Naive thymus-derived CD4-positive, alpha-beta T cell (primary cell): ENCODE results near the gene CD151. TPM values are rescaled to one million over a fixed set of nuclear protein-coding genes. Genes with fewer than 3 reads are reported as not detected.

ENCODE experiments used
- ATAC-seq: fragments of 150-1000 bp; cut with Tn5 transposase; 2 replicates; pipeline ENCODE4 v1.10.0; 2021; ENCODE audit warnings: mild to moderate bottlenecking, moderate library complexity
- CTCF ChIA-PET: fragments of 350-600 bp; sonication (Branson Sonifier 250); formaldehyde crosslinking; loops from one replicate; lab custom pipeline; 2021; ENCODE audit warnings: antibody characterized with exemption; lab: Charles Lee
- POLR2A ChIA-PET: fragments of 350-600 bp; sonication (Branson Sonifier 250); formaldehyde crosslinking; loops from one replicate; lab custom pipeline; 2021; ENCODE audit warnings: antibody characterized with exemption, inconsistent platforms; lab: Charles Lee
- DNase-seq, 9 donors: peaks; one replicate each; pipeline versions ENCODE4 v3.0.0 to v3.0.0-alpha.2; 2020 to 2022; ENCODE audit warnings: mixed read lengths in 1 of 9
- H3K27ac ChIP-seq: one replicate; pipeline ENCODE4 v1.7.0; 2013; ENCODE audit warnings: mild to moderate bottlenecking, low read depth, low read length, moderate library complexity
- H3K27me3 ChIP-seq, 2 donors: one replicate each; pipeline ENCODE4 v1.7.0; 2013; ENCODE audit warnings: low read length in 2 of 2, mild to moderate bottlenecking in 2 of 2, moderate library complexity in 2 of 2; ENCODE audit not compliant: control insufficient read depth in 2 of 2, insufficient read depth in 2 of 2
- H3K36me3 ChIP-seq, 3 experiments: 1 replicate in 2 of 3; 2 replicates in 1 of 3; pipeline ENCODE4 v1.7.0; 2013; ENCODE audit warnings: low read length in 3 of 3, mild to moderate bottlenecking in 3 of 3, moderate library complexity in 1 of 3; ENCODE audit not compliant: insufficient read depth in 3 of 3, control insufficient read depth in 2 of 3
- H3K4me1 ChIP-seq, 2 donors: one replicate each; pipeline ENCODE4 v1.7.0; 2013; ENCODE audit warnings: low read length in 2 of 2, mild to moderate bottlenecking in 2 of 2, moderate library complexity in 1 of 2; ENCODE audit not compliant: control insufficient read depth in 2 of 2, insufficient read depth in 2 of 2
- H3K4me3 ChIP-seq: 2 replicates; pipeline ENCODE4 v1.7.0; 2013; ENCODE audit warnings: mild to moderate bottlenecking, low read length
- H3K9me3 ChIP-seq, 3 experiments: 1 replicate in 2 of 3; 2 replicates in 1 of 3; pipeline ENCODE4 v1.7.0; 2013; ENCODE audit warnings: low read length in 3 of 3; ENCODE audit not compliant: control insufficient read depth in 2 of 3
- H3K27ac Mint-ChIP-seq, 9 donors: one replicate each; pipeline ENCODE4 v1.8.0; 2020 to 2022; ENCODE audit warnings: mixed read lengths in 9 of 9, mild to moderate bottlenecking in 8 of 9, moderate library complexity in 5 of 9, inconsistent platforms in 2 of 9
- H3K27me3 Mint-ChIP-seq, 5 donors: one replicate each; pipeline ENCODE4 v1.8.0; 2021 to 2022; ENCODE audit warnings: mixed read lengths in 5 of 5, mild to moderate bottlenecking in 1 of 5
- H3K36me3 Mint-ChIP-seq, 5 donors: one replicate each; pipeline ENCODE4 v1.8.0; 2020 to 2022; ENCODE audit warnings: mixed read lengths in 5 of 5, mild to moderate bottlenecking in 3 of 5, inconsistent platforms in 1 of 5
- H3K4me1 Mint-ChIP-seq, 7 donors: one replicate each; pipeline ENCODE4 v1.8.0; 2020 to 2022; ENCODE audit warnings: mixed read lengths in 7 of 7, mild to moderate bottlenecking in 3 of 7, inconsistent platforms in 1 of 7
- H3K4me3 Mint-ChIP-seq, 10 donors: one replicate each; pipeline ENCODE4 v1.8.0; 2020 to 2022; ENCODE audit warnings: mild to moderate bottlenecking in 10 of 10, mixed read lengths in 10 of 10, moderate library complexity in 6 of 10, inconsistent platforms in 2 of 10
- H3K9me3 Mint-ChIP-seq, 11 donors: one replicate each; pipeline ENCODE4 v1.8.0; 2020 to 2022; ENCODE audit warnings: mixed read lengths in 11 of 11, mild to moderate bottlenecking in 4 of 11, inconsistent platforms in 1 of 11, moderate library complexity in 1 of 11
- intact Hi-C, 2 donors: fragments of 100-400 bp; cut with micrococcal nuclease; formaldehyde crosslinking; loops; one replicate each; pipeline ENCODE4 v1.15.1; 2023
- polyA plus RNA-seq, 2 donors: library from polyadenylated mRNA; unstranded; fragments of 300-500 nt; fragmentation: Illumina TruSeq; gene quantifications; one replicate each; pipeline ENCODE4 v1.2.3, GENCODE V29; 2021
- total RNA-seq, 6 experiments: library from RNA in 5 of 6; stranded (reverse) in 5 of 6; gene quantifications; 1 replicate in 5 of 6; 2 replicates in 1 of 6; pipeline ENCODE4 v1.2.3 and lab custom pipeline; 2021 to 2026

Gene CD151
- total and polyA plus RNA-seq, 7 experiments from 2014 or later: 4.0 to 62.9 (median 9.8) TPM

GRCh38 chr11:821512-822371 lies 11.0 kb upstream of the CD151 start:
- Histone ChIP-seq H3K27ac (no peak overlapping the region), H3K9me3 (no peaks in the 10 kb centered on the region), H3K4me1 (peaks cover 19 to 21% of the 10 kb centered on the region in 2 donors), H3K27me3 (no peaks in the 10 kb centered on the region), H3K4me3 (no peak overlapping the region), H3K36me3 (peaks cover 0 to 51% (median 0%) of the 10 kb centered on the region in 3 experiments)
- Mint-ChIP-seq H3K4me1 (peaks cover 0 to 28% (median 17%) of the 10 kb centered on the region in 7 donors), H3K27me3 (peaks cover 0 to 3% (median 0%) of the 10 kb centered on the region in 5 donors), H3K27ac (peak overlapping the region in 4 of 9 donors; percentile 8 to 91 (median 50)), H3K9me3 (peaks cover 0 to 2% (median 0%) of the 10 kb centered on the region in 11 donors), H3K36me3 (peaks cover 0 to 9% (median 0%) of the 10 kb centered on the region in 5 donors), H3K4me3 (peak overlapping the region in 8 of 10 donors; percentile 28 to 92 (median 44))
- ChIA-PET POLR2A (interaction anchor here (0.8 to 5.1 kb wide), 7 partner anchors 8 to 1036 kb away, joined by 4 to 79 read pairs (median 28); partner anchors contain the start of genes CD151, CRACR2B, PIDD1 and POLR2L), CTCF (no interaction called here)
- intact Hi-C loops: no loop called here
- no peak for ATAC-seq
- no peak for DNase-seq

- Histone ChIP-seq H3K4me3 (no peak overlapping the region), H3K27me3 (peaks cover 0 to 5% of the 10 kb centered on the region in 2 donors)
- peaks cover 0 to 9% (median 3%) of the 10 kb centered on the region in 5 donors for H3K36me3 Mint-ChIP-seq
These were observed 9.1 kb upstream of the CD151 start for GRCh38 chr11:823441-824291.

GRCh38 chr11:824292-824880 lies 8.4 kb upstream of the CD151 start:
- Histone ChIP-seq H3K4me3 (no peak overlapping the region), H3K9me3 (no peaks in the 10 kb centered on the region), H3K27ac (no peak overlapping the region), H3K27me3 (peaks cover 0 to 5% of the 10 kb centered on the region in 2 donors), H3K4me1 (peaks cover 17 to 32% of the 10 kb centered on the region in 2 donors), H3K36me3 (peaks cover 0 to 51% (median 0%) of the 10 kb centered on the region in 3 experiments)
- peaks cover 0 to 3% (median 0%) of the 10 kb centered on the region in 11 donors for H3K9me3 Mint-ChIP-seq
- H3K27ac Mint-ChIP-seq: no peak overlapping the region
- peaks cover 0 to 39% (median 30%) of the 10 kb centered on the region in 7 donors for H3K4me1 Mint-ChIP-seq
- no peak overlapping the region for H3K4me3 Mint-ChIP-seq
- peaks cover 8 to 20% (median 16%) of the 10 kb centered on the region in 5 donors for H3K27me3 Mint-ChIP-seq
- H3K36me3 Mint-ChIP-seq: peaks cover 0 to 9% (median 3%) of the 10 kb centered on the region in 5 donors
- ATAC-seq (no peak), DNase-seq (no peak)
- CTCF ChIA-PET: no interaction called here
- intact Hi-C loops: no loop called here
- POLR2A ChIA-PET: no interaction called here

More at GRCh38 chr11:823441-824291, 9.1 kb upstream of the CD151 start:
- Mint-ChIP-seq H3K4me1 (peaks cover 0 to 34% (median 25%) of the 10 kb centered on the region in 7 donors), H3K9me3 (peaks cover 0 to 3% (median 0%) of the 10 kb centered on the region in 11 donors), H3K27ac (no peak overlapping the region), H3K27me3 (peaks cover 5 to 13% (median 12%) of the 10 kb centered on the region in 5 donors), H3K4me3 (no peak overlapping the region)
- H3K4me1 ChIP-seq: peaks cover 20 to 25% of the 10 kb centered on the region in 2 donors
- H3K27ac ChIP-seq: no peak overlapping the region
- H3K36me3 ChIP-seq: peaks cover 0 to 51% (median 0%) of the 10 kb centered on the region in 3 experiments
- ChIA-PET POLR2A (no interaction called here), CTCF (interaction anchor here (0.9 kb wide), 1 partner anchor 25 kb away, joined by 3 read pairs; no protein-coding TSS in a partner anchor)
- intact Hi-C loops: no loop called here
- DNase-seq (no peak), ATAC-seq (no peak)
- H3K9me3 ChIP-seq: no peaks in the 10 kb centered on the region

- Mint-ChIP-seq H3K9me3 (peaks cover 0 to 3% (median 0%) of the 10 kb centered on the region in 11 donors), H3K36me3 (peaks cover 0 to 9% (median 3%) of the 10 kb centered on the region in 5 donors), H3K4me3 (peak overlapping the region in 2 of 10 donors; percentile 12 to 17), H3K27me3 (peaks cover 11 to 26% (median 16%) of the 10 kb centered on the region in 5 donors), H3K4me1 (peaks cover 0 to 45% (median 34%) of the 10 kb centered on the region in 7 donors), H3K27ac (no peak overlapping the region)
- Histone ChIP-seq H3K27me3 (peaks cover 0 to 10% of the 10 kb centered on the region in 2 donors), H3K4me3 (no peak overlapping the region), H3K9me3 (no peaks in the 10 kb centered on the region), H3K36me3 (peaks cover 0 to 51% (median 0%) of the 10 kb centered on the region in 3 experiments), H3K27ac (no peak overlapping the region), H3K4me1 (peaks cover 23 to 37% of the 10 kb centered on the region in 2 donors)
- intact Hi-C loops: no loop called here
- POLR2A ChIA-PET: interaction anchor here (1.0 to 6.7 kb wide), 2 partner anchors 9 to 18 kb away, joined by 3 to 32 read pairs; partner anchors contain the start of genes POLR2L and TSPAN4
- DNase-seq (no peak), ATAC-seq (no peak)
- CTCF ChIA-PET: no interaction called here
These were observed 7.8 kb upstream of the CD151 start for GRCh38 chr11:824942-825341.

GRCh38 chr11:825366-826226 lies 7.2 kb upstream of the CD151 start:
- Mint-ChIP-seq H3K27ac (no peak overlapping the region), H3K36me3 (peaks cover 0 to 9% (median 3%) of the 10 kb centered on the region in 5 donors), H3K4me1 (peaks cover 0 to 43% (median 32%) of the 10 kb centered on the region in 7 donors), H3K9me3 (peaks cover 0 to 3% (median 0%) of the 10 kb centered on the region in 11 donors), H3K4me3 (peak overlapping the region in 1 of 10 donors; percentile 12), H3K27me3 (peaks cover 11 to 30% (median 16%) of the 10 kb centered on the region in 5 donors)
- intact Hi-C loops: loop anchor here in 1 of 2 donors (2.0 kb wide), 1 partner anchor 17 kb away; the partner anchor contains the start of genes POLR2L and TSPAN4
- no peaks in the 10 kb centered on the region for H3K9me3 ChIP-seq
- DNase-seq: no peak
- peaks cover 0 to 46% (median 0%) of the 10 kb centered on the region in 3 experiments for H3K36me3 ChIP-seq
- no peak overlapping the region for H3K4me3 ChIP-seq
- ChIA-PET POLR2A (interaction anchor here (1.0 to 6.7 kb wide), 2 partner anchors 8 to 17 kb away, joined by 3 to 32 read pairs; partner anchors contain the start of genes POLR2L and TSPAN4), CTCF (no interaction called here)
- no peak overlapping the region for H3K27ac ChIP-seq
- peaks cover 0 to 11% of the 10 kb centered on the region in 2 donors for H3K27me3 ChIP-seq
- ATAC-seq: no peak
- peaks cover 17 to 39% of the 10 kb centered on the region in 2 donors for H3K4me1 ChIP-seq
